ENCODE results near the gene JUN.

The JUN gene

GRCh38 chr1:58764294-58764978 lies 19.4 kb downstream of the JUN start:
- Histone ChIP-seq H3K9me3 (ENCODE audit: insufficient read depth, low read depth, low read length) (no peaks in the 10 kb centered on the region), H3K9me2 (replicated peaks; ENCODE audit: low read depth, low read length) (no peaks in the 10 kb centered on the region), H3K4me2 (ENCODE audit: low read depth, low read length, poor library complexity, severe bottlenecking) (no peak overlapping the region), H3K36me3 (ENCODE audit: insufficient read depth, low read length) (no peaks in the 10 kb centered on the region), H3K27me3 (ENCODE audit: insufficient read depth, low read length, poor library complexity, severe bottlenecking) (no peaks in the 10 kb centered on the region), H3K79me2 (ENCODE audit: insufficient read depth, low read length) (no peaks in the 10 kb centered on the region), H4K20me1 (ENCODE audit: insufficient read depth, low read length, poor library complexity, severe bottlenecking) (no peaks in the 10 kb centered on the region), H3F3A (ENCODE audit: low read depth) (no peaks in the 10 kb centered on the region), H2AFZ (ENCODE audit: low read length) (no peak overlapping the region), H3K4me1 (ENCODE audit: insufficient read depth, low read length, poor library complexity, severe bottlenecking) (peaks cover 13% of the 10 kb centered on the region), H3K4me3 (ENCODE audit: low read length, poor library complexity, severe bottlenecking) (no peak overlapping the region), H3K9ac (ENCODE audit: low read depth, low read length, poor library complexity, severe bottlenecking) (no peak overlapping the region)
- TF ChIP-seq EZH2phosphoT487 (IDR thresholded peaks at IDR 0.05; ENCODE audit: borderline replicate concordance): no peak
- no peak for TF ChIP-seq CTCF (conservative IDR thresholded peaks at IDR 0.05; ENCODE audit: low read length)

- H3K36me3 ChIP-seq (ENCODE audit: insufficient read depth, low read length): no peaks in the 10 kb centered on the region
- no peaks in the 10 kb centered on the region for H3F3A ChIP-seq (ENCODE audit: low read depth)
- H4K20me1 ChIP-seq (ENCODE audit: insufficient read depth, low read length, poor library complexity, severe bottlenecking): no peaks in the 10 kb centered on the region
- no peaks in the 10 kb centered on the region for H3K79me2 ChIP-seq (ENCODE audit: insufficient read depth, low read length)
- H3K9me2 ChIP-seq (replicated peaks; ENCODE audit: low read depth, low read length): no peaks in the 10 kb centered on the region
- no peaks in the 10 kb centered on the region for H3K27me3 ChIP-seq (ENCODE audit: insufficient read depth, low read length, poor library complexity, severe bottlenecking)
- H3K9ac ChIP-seq (ENCODE audit: low read depth, low read length, poor library complexity, severe bottlenecking): no peak overlapping the region
- H3K4me2 ChIP-seq (ENCODE audit: low read depth, low read length, poor library complexity, severe bottlenecking): no peak overlapping the region
- H3K4me3 ChIP-seq (ENCODE audit: low read length, poor library complexity, severe bottlenecking): no peak overlapping the region
- peaks cover 16% of the 10 kb centered on the region for H3K4me1 ChIP-seq (ENCODE audit: insufficient read depth, low read length, poor library complexity, severe bottlenecking)
- no peaks in the 10 kb centered on the region for H3K9me3 ChIP-seq (ENCODE audit: insufficient read depth, low read depth, low read length)
- no peak overlapping the region for H2AFZ ChIP-seq (ENCODE audit: low read length)
- no peak for TF ChIP-seq EZH2phosphoT487 (IDR thresholded peaks at IDR 0.05; ENCODE audit: borderline replicate concordance)
- TF ChIP-seq CTCF (conservative IDR thresholded peaks at IDR 0.05; ENCODE audit: low read length): no peak
Observed at GRCh38 chr1:58763214-58763613, 20.6 kb downstream of the JUN start.

- H3K4me2 ChIP-seq (ENCODE audit: low read depth, low read length, poor library complexity, severe bottlenecking): no peak overlapping the region
- H3K9me3 ChIP-seq (ENCODE audit: insufficient read depth, low read depth, low read length): no peaks in the 10 kb centered on the region
- TF ChIP-seq CTCF (conservative IDR thresholded peaks at IDR 0.05; ENCODE audit: low read length): no peak
- no peaks in the 10 kb centered on the region for H3K27me3 ChIP-seq (ENCODE audit: insufficient read depth, low read length, poor library complexity, severe bottlenecking)
- H3F3A ChIP-seq (ENCODE audit: low read depth): no peaks in the 10 kb centered on the region
- H3K4me1 ChIP-seq (ENCODE audit: insufficient read depth, low read length, poor library complexity, severe bottlenecking): peaks cover 18% of the 10 kb centered on the region
- no peaks in the 10 kb centered on the region for H4K20me1 ChIP-seq (ENCODE audit: insufficient read depth, low read length, poor library complexity, severe bottlenecking)
- no peak overlapping the region for H3K9ac ChIP-seq (ENCODE audit: low read depth, low read length, poor library complexity, severe bottlenecking)
- no peak overlapping the region for H2AFZ ChIP-seq (ENCODE audit: low read length)
- H3K9me2 ChIP-seq (replicated peaks; ENCODE audit: low read depth, low read length): no peaks in the 10 kb centered on the region
- no peaks in the 10 kb centered on the region for H3K36me3 ChIP-seq (ENCODE audit: insufficient read depth, low read length)
- no peak overlapping the region for H3K4me3 ChIP-seq (ENCODE audit: low read length, poor library complexity, severe bottlenecking)
- H3K79me2 ChIP-seq (ENCODE audit: insufficient read depth, low read length): no peaks in the 10 kb centered on the region
Observed at GRCh38 chr1:58762806-58763205, 21.0 kb downstream of the JUN start.

All from Loucy (cell line).